IMR-90 (cell line): Measurements from ENCODE around the gene DHRS3.

Source experiments
- BHLHE40 ChIP-seq: fragments of 150-350 bp; IDR thresholded peaks from 2 replicates; pipeline ENCODE4 v1.6.1; 2016; ENCODE audit warnings: mild to moderate bottlenecking, low read depth, low read length
- RCOR1 ChIP-seq: IDR thresholded peaks from 2 replicates; pipeline ENCODE4 v1.6.1; 2012; ENCODE audit warnings: mild to moderate bottlenecking, low read length, improper control_type of control experiment; ENCODE audit not compliant: insufficient replicate concordance
- RFX5 ChIP-seq: IDR thresholded peaks from 2 replicates; pipeline ENCODE4 v1.8.0; 2012; ENCODE audit warnings: low read depth, mild to moderate bottlenecking, low read length, moderate library complexity
- TF ChIP-seq, protein P1 (sequence below): conservative IDR thresholded peaks from 2 replicates; pipeline ENCODE4 v1.5.1; 2012; ENCODE audit warnings: mild to moderate bottlenecking, low read depth, low read length, improper control_type of control experiment

DNA sequence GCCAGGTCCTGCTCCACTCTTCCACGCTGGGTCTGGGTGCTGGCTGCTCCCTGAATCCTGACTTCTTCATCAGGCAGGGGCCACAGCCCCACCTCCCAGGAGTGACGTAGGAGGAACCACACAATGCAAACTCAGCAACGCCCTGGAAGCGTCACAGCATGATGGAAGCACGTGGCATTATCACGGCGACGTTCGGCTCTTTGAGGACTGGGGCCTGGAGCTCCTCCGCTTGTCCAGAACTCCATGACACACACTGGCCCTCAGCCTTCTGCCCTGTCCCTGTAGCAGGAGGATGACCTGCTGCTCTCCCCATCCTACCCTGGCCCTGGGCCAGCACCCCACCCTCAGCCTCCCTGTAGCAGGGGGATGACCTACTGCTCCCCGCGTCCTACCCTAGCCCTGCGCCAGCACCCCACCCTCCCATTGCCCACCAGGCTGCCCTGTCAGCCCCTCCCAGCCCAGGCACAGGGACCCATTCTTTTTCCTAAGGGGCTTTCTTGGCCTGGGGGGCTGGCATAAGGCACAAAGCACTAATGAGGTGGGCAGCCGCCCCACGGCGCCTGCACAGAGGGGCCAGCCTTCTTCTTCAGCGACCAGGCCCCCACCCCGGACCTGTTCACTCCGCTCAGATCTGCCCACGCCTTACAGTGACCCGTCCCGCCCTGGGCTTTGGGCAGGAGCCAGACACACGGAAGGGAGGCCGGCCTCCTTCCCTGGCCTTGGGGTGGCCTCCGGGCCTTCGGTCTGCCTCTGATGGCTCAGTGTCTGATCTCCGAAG lies 65.7 kb downstream of the DHRS3 start:
- TF ChIP-seq, protein P1, sequence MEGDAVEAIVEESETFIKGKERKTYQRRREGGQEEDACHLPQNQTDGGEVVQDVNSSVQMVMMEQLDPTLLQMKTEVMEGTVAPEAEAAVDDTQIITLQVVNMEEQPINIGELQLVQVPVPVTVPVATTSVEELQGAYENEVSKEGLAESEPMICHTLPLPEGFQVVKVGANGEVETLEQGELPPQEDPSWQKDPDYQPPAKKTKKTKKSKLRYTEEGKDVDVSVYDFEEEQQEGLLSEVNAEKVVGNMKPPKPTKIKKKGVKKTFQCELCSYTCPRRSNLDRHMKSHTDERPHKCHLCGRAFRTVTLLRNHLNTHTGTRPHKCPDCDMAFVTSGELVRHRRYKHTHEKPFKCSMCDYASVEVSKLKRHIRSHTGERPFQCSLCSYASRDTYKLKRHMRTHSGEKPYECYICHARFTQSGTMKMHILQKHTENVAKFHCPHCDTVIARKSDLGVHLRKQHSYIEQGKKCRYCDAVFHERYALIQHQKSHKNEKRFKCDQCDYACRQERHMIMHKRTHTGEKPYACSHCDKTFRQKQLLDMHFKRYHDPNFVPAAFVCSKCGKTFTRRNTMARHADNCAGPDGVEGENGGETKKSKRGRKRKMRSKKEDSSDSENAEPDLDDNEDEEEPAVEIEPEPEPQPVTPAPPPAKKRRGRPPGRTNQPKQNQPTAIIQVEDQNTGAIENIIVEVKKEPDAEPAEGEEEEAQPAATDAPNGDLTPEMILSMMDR, result no peak
- TF ChIP-seq RCOR1, result no peak
- no peak for TF ChIP-seq RFX5
- TF ChIP-seq BHLHE40, result no peak
